Gastroesophageal sphincter (tissue), 4 donors: ENCODE measurements around the gene KLHDC7B. TPM values are rescaled to one million over a fixed set of nuclear protein-coding genes. Genes with fewer than 3 reads are reported as not detected.
A peak's percentile ranks its signal among the peaks of the same experiment; 100 is the strongest.

Source experiments
- ATAC-seq: fragments of 150-250 bp; one replicate; pipeline ENCODE4 v1.9.1; 2016; ENCODE audit warnings: mild to moderate bottlenecking, moderate library complexity
- H3K27ac ChIP-seq, 4 donors: fragments of 200-600 bp; sonication (generic) in 3 of 4; 1 replicate in 3 of 4; 2 replicates in 1 of 4; pipeline ENCODE4 v1.5.1; 2016 to 2019
- H3K27me3 ChIP-seq: fragments of 200-600 bp; sonication (generic); one replicate; pipeline ENCODE4 v1.5.1; 2019
- H3K36me3 ChIP-seq, 2 donors: fragments of 200-600 bp; sonication (generic); one replicate each; pipeline ENCODE4 v1.5.1; 2019; ENCODE audit warnings: control low read depth in 1 of 2
- H3K4me1 ChIP-seq, 3 donors: fragments of 200-600 bp; sonication (generic); 1 replicate in 2 of 3; 2 replicates in 1 of 3; pipeline ENCODE4 v1.5.1; 2016 to 2019; ENCODE audit warnings: control low read depth in 2 of 3
- H3K4me3 ChIP-seq, 2 donors: fragments of 200-600 bp; sonication (generic); one replicate each; pipeline ENCODE4 v1.5.1; 2019; ENCODE audit warnings: mild to moderate bottlenecking in 1 of 2, moderate library complexity in 1 of 2
- H3K9me3 ChIP-seq, 3 donors: fragments of 200-600 bp; sonication (generic); one replicate each; pipeline ENCODE4 v1.5.1; 2017 to 2019; ENCODE audit warnings: control low read depth in 2 of 3
- EP300 ChIP-seq: sonication (generic); formaldehyde crosslinking; IDR thresholded peaks from one replicate; pipeline ENCODE4 v1.6.1; 2017; ENCODE audit warnings: antibody characterized with exemption, mild to moderate bottlenecking
- POLR2A ChIP-seq, 2 donors: fragments of 450-650 bp; IDR thresholded peaks; one replicate each; pipeline ENCODE4 v1.6.1; 2017; ENCODE audit warnings: antibody characterized with exemption in 2 of 2, mild to moderate bottlenecking in 2 of 2, moderate library complexity in 1 of 2
- POLR2AphosphoS5 ChIP-seq: sonication (generic); formaldehyde crosslinking; IDR thresholded peaks from one replicate; pipeline ENCODE4 v1.6.1; 2017; ENCODE audit warnings: antibody characterized with exemption
- WGBS, 2 donors: methylation state at CpG; one replicate each; pipeline ENCODE4 v1.1.5; 2018; ENCODE audit warnings: low coverage in 1 of 2; 5-methylcytosine and 5-hydroxymethylcytosine counted together
- total RNA-seq, 4 donors: library from RNA; depleted of rRNA; stranded (reverse); fragments of >200 nt; gene quantifications; one replicate each; pipeline ENCODE4 v1.1.0, GENCODE V29; 2016
- TF ChIP-seq, protein P1 (sequence below), 4 experiments: fragments of 200-600 bp in 2 of 4; fragments of 450-650 bp in 2 of 4; sonication (generic) in 1 of 4; IDR thresholded peaks; one replicate each; pipeline ENCODE4 v1.5.1; 2017 to 2019; ENCODE audit warnings: antibody characterized with exemption in 4 of 4, mild to moderate bottlenecking in 2 of 4, moderate library complexity in 2 of 4

The KLHDC7B gene
- total RNA-seq, 4 donors from 2014 or later: 0.08 to 0.31 (median 0.27) TPM; not detected in 1

DNA sequence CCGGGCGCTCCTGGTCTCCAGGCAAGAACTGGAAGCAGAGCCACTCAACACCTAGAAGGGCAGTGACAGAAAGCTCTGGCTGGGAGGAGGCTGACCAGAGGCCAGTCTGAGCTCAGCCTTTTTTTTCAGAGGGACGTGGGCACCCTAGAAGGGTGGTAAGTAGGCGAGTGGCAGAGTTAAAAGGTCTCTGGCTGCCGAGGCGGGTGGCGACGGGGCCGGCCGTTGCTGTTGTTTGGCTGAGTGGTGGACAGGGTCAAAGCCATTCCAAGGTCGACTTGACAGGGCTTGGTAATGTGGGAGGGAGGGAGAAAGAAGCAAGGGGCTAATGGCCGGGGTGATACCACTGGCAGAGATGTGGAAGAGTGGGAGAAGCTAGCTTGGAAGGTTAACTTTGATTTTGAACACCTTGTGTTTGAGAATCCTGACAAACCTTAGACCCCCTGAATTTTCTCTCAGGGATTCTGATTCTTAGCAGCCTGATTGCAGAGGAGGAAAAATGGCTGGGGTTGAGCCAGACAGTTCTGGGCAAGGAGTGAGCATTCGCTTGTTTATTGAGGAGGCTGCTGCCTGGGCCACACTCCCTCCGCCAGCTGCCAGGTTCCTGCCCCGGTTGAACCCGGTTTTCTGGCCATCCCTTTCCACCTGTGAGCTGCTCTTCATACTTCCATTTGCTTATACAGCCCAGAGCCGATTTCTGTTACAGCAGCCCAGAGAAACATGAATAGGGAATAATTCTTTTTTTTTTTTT lies 17.9 kb downstream of the KLHDC7B start:
- no peaks in the 10 kb centered on the region for H3K27me3 ChIP-seq
- peaks cover 0 to 22% (median 7%) of the 10 kb centered on the region in 3 donors for H3K4me1 ChIP-seq
- H3K36me3 ChIP-seq: peaks cover 0 to 13% of the 10 kb centered on the region in 2 donors
- TF ChIP-seq, protein P1, sequence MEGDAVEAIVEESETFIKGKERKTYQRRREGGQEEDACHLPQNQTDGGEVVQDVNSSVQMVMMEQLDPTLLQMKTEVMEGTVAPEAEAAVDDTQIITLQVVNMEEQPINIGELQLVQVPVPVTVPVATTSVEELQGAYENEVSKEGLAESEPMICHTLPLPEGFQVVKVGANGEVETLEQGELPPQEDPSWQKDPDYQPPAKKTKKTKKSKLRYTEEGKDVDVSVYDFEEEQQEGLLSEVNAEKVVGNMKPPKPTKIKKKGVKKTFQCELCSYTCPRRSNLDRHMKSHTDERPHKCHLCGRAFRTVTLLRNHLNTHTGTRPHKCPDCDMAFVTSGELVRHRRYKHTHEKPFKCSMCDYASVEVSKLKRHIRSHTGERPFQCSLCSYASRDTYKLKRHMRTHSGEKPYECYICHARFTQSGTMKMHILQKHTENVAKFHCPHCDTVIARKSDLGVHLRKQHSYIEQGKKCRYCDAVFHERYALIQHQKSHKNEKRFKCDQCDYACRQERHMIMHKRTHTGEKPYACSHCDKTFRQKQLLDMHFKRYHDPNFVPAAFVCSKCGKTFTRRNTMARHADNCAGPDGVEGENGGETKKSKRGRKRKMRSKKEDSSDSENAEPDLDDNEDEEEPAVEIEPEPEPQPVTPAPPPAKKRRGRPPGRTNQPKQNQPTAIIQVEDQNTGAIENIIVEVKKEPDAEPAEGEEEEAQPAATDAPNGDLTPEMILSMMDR (IDR thresholded peaks at IDR 0.05): no peak
- TF ChIP-seq POLR2AphosphoS5 (no peak), EP300 (no peak), POLR2A (IDR thresholded peaks at IDR 0.05) (no peak)
- H3K4me3 ChIP-seq: peak overlapping the region; percentile 42 to 61
- WGBS, 2 donors: 16 to 33% methylated on average over 7 to 13 of the region's 17 CpGs
- ATAC-seq: peak; percentile 5
- H3K9me3 ChIP-seq: no peaks in the 10 kb centered on the region
- peak overlapping the region in 3 of 4 donors; percentile 68 to 77 (median 72) for H3K27ac ChIP-seq

DNA sequence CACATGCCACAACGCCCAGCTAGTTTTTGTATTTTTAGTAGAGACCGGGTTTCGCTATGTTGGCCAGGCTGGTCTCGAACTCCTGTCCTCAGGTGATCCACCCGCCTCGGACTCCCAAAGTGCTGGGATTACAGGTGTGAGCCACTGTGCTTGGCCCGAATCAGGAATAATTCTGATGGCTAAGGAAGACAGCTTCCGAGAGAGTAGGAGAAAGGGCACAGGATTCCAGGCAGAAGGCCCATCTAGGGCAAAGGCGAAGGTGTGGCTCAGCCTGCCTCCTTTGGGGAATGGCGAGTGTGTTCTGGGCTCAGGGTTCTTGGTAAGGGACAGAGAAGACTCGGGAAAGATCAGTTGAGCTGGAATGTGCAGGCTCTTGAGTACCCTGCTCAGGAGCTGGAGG lies 18.6 kb downstream of the KLHDC7B start:
- Histone ChIP-seq H3K4me1 (peaks cover 0 to 22% (median 7%) of the 10 kb centered on the region in 3 donors), H3K27me3 (no peaks in the 10 kb centered on the region), H3K4me3 (no peak overlapping the region), H3K9me3 (no peaks in the 10 kb centered on the region), H3K36me3 (peaks cover 0 to 20% of the 10 kb centered on the region in 2 donors), H3K27ac (peak overlapping the region in 1 of 4 donors; percentile 68)
- WGBS, 2 donors: 74 to 80% methylated on average over 2 to 3 of the region's 11 CpGs
- no peak for ATAC-seq
- TF ChIP-seq POLR2A (IDR thresholded peaks at IDR 0.05) (no peak), EP300 (no peak), POLR2AphosphoS5 (no peak)
- TF ChIP-seq, protein P1 (IDR thresholded peaks at IDR 0.05): no peak

DNA sequence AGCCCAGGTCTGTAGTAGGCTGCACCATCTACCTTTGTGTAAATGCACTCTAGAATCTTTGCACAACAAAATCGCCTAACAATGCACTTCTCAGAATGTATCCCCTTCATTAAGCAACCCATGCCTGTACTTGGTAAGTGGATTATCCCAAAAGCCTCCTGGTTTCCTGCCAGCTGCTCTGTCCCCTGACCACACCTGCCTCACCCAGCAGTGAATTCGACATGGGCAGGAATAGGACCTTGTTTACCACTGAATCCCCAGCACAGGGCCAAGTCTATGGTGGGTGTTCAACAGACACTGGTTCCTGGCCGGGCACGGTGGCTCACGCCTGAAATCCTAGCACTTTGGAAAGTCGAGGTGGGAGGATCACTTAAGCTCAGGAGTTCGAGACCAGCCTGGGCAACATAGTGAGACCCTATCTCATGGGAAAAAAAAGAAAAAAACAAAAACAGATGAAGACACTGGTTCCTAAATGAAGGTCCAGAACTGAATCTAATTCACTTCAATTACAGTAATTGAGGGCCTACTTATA lies 22.1 kb downstream of the KLHDC7B start:
- Histone ChIP-seq H3K4me1 (peaks cover 0 to 18% (median 7%) of the 10 kb centered on the region in 3 donors), H3K36me3 (peaks cover 0 to 55% of the 10 kb centered on the region in 2 donors), H3K9me3 (no peaks in the 10 kb centered on the region), H3K27ac (no peak overlapping the region), H3K27me3 (no peaks in the 10 kb centered on the region), H3K4me3 (no peak overlapping the region)
- ATAC-seq: no peak
- 83 to 100% methylated on average over 1 to 2 of the region's 7 CpGs for WGBS, 2 donors
- TF ChIP-seq EP300 (no peak), POLR2A (IDR thresholded peaks at IDR 0.05) (no peak), POLR2AphosphoS5 (no peak)
- TF ChIP-seq, protein P1 (IDR thresholded peaks at IDR 0.05): no peak

DNA sequence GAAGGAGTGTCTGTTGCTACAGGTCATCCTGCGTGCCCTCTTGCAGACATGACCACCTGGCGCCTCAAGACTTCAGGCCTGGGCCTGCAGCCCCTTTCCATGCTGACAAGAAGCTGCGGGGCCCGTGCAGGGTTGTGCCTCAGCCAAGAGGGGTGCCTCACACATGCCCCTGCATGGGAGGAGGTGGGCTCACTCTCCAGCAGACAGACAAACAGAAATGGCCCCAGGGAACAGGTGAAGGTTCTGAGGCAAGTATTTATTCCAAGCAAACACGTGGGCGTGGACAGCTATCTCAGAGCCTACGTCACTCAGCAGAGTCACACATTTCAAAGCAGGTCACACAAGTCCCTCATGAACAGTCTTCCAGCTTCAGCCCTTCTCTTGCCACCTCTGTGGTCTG lies 22.9 kb downstream of the KLHDC7B start:
- WGBS, 2 donors: 94 to 100% methylated on average over 3 to 4 of the region's 7 CpGs
- no peak for ATAC-seq

More for the DNA sequence above, 22.9 kb downstream of the KLHDC7B start:
- H3K4me3 ChIP-seq: no peak overlapping the region
- H3K27me3 ChIP-seq: no peaks in the 10 kb centered on the region
- no peak for TF ChIP-seq EP300
- TF ChIP-seq POLR2A (IDR thresholded peaks at IDR 0.05): no peak
- TF ChIP-seq POLR2AphosphoS5: no peak
- TF ChIP-seq, protein P1 (IDR thresholded peaks at IDR 0.05): no peak
- peaks cover 0 to 63% of the 10 kb centered on the region in 2 donors for H3K36me3 ChIP-seq
- H3K27ac ChIP-seq: no peak overlapping the region
- peaks cover 0 to 9% (median 2%) of the 10 kb centered on the region in 3 donors for H3K4me1 ChIP-seq
- H3K9me3 ChIP-seq: no peaks in the 10 kb centered on the region
